Right renal pelvis (tissue), 4 donors: Measurements from ENCODE around the gene FGF22. TPM values are rescaled to one million over a fixed set of nuclear protein-coding genes. Genes with fewer than 3 reads are reported as not detected.
A peak's percentile ranks its signal among the peaks of the same experiment; 100 is the strongest.
"Not testable (repeated sequence)": the region's sequence is repeated elsewhere in the genome, so short reads cannot be mapped to it uniquely, and the experiment has no call there.

Source experiments
- DNase-seq, 4 donors: peaks; one replicate each; pipeline ENCODE4 v3.0.0-alpha.2; 2013; ENCODE audit warnings: low read depth in 4 of 4, low spot score in 3 of 4, missing footprints in 1 of 4
- polyA plus RNA-seq, 4 donors: library from polyadenylated mRNA; unstranded; fragments of 120-200 nt; gene quantifications; one replicate each; pipeline ENCODE4 v1.2.1, GENCODE V29; 2013; ENCODE audit not compliant: insufficient read length in 4 of 4

FGF22 gene
- polyA plus RNA-seq, 4 donors, result 0.23 to 0.73 (median 0.48) TPM

DNA sequence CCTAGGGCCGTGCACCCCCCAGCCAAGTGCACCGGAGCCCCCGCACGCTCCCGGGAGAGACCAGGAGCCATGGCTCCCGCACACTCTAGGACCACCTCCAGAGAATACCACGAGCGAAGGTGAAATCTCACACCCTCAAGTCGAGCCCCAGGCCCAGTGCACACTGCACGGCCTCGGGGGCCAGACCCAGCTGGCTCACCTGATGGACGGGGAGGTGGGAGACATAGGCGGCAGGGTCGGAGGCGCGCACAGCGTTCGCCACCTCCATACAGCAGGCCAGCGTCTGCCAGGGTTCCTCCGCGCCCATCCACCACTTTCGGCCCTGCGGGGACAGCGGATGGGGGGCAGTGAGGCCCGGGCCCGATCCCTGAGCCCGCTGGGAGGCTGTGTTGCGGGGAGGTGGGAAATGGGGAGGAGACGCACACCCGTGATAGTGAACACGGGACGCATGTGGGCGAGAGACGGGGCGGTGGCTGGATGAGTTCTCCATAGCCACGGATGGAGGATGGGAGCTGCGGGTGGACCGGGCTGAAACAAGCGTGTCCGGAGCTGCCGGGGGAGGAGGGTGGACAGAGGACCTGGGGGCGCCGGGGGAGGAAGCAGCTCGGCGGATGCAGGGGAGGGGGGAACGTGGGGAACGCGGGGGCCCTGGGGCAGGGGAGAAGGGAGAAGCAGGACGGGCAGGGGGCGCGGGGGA lies 19.4 kb upstream of the FGF22 start:
- DNase-seq, result no peak

- not testable (repeated sequence) for DNase-seq
Measured at GRCh38 chr19:621191-621590, 18.5 kb upstream of the FGF22 start.

- no peak for DNase-seq
Measured at GRCh38 chr19:621819-622218, 17.9 kb upstream of the FGF22 start.

- no peak for DNase-seq
Measured at GRCh38 chr19:622666-623065, 17.0 kb upstream of the FGF22 start.

GRCh38 chr19:623175-623916 lies 16.3 kb upstream of the FGF22 start:
- no peak for DNase-seq

- no peak for DNase-seq
Measured at GRCh38 chr19:623974-624373, 15.7 kb upstream of the FGF22 start.

DNA sequence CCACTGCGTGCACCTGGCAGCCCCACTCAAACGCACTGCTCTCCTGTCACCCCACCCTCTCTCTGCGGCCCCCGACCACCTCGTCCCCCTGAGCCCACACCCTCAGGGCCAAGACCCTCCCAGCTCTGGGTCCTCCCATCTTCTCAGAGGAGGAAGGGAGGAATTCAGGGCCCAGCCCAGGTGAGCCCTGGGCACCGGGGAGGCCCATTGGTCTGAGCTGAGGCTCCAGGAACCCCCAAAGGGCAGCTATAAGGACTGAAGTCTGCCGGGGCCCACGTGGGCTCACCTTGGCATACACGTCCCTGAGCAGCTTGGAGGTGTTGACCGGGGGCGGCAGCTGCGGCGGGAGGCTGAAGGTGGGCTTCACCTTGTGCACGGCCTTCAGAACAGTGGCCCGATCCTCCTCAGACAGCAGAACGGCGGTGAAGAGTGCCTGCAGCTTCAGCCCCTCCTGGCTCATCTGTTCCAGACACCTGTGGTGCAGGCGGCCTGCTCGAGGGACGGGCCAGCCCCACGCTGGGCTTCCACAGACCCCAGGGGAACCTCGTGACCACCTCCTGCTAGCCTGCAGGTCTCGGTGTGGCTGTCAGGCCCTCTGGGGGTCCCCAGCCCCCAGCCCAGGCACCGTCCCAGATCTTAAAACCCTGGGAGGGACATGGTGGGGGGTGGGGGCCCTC lies 15.1 kb upstream of the FGF22 start:
- DNase-seq, result no peak

GRCh38 chr19:625257-625656 lies 14.4 kb upstream of the FGF22 start:
- no peak for DNase-seq

DNA sequence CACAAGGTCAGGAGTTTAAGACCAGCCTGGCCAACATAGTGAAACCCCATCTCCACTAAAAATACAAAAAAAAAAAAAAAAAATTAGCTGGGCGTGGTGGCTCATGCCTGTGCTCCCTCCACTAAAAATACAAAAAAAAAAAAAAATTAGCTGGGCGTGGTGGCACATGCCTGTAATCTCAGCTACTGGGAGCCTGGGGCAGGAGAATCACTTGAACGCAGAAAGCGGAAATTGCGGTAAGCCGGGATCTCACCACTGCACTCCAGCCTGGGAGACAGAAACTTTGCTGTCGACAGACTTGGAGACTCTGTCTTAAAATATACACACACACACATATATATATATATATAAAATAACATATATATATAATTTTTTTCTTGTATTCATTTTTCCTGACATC lies 13.1 kb upstream of the FGF22 start:
- not testable (repeated sequence) for DNase-seq

- DNase-seq, result no peak
Measured at GRCh38 chr19:628168-628567, 11.5 kb upstream of the FGF22 start.

GRCh38 chr19:629515-629914 lies 10.2 kb upstream of the FGF22 start:
- not testable (repeated sequence) for DNase-seq

- DNase-seq, result no peak
Measured at GRCh38 chr19:629961-630714, 9.5 kb upstream of the FGF22 start.

DNA sequence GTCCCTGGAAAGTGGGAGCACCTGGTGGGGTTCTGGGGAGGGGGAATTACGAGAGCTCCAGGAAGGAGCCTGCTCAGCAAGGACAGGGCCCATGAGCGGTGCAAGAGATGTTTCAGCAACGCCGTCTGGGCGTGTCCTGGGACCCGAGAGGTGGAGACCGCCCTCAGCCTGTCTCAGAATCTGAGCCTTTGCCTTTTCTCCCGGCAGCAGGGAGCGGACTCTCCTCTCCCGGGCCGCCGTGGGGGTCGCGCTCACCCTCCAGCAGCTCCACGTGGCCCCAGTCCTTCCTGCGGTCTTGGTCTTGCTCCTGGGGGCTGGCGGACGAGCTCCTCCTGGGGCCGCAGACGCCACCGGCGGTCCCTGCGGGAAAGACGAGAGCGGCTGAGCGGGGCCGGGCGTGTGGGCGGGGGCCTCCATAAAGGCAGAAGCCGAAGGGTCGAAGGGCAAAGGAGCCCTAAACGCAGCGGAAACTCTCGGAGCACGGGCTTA lies 7.1 kb upstream of the FGF22 start:
- no peak for DNase-seq

- peak; percentile 93 to 97 (median 96) for DNase-seq
Measured at GRCh38 chr19:633068-633785, 6.5 kb upstream of the FGF22 start, which contains the start of gene POLRMT. POLRMT (minus strand) TSS chr19:633537; CDS start chr19:633512, 25 bp downstream.

DNA sequence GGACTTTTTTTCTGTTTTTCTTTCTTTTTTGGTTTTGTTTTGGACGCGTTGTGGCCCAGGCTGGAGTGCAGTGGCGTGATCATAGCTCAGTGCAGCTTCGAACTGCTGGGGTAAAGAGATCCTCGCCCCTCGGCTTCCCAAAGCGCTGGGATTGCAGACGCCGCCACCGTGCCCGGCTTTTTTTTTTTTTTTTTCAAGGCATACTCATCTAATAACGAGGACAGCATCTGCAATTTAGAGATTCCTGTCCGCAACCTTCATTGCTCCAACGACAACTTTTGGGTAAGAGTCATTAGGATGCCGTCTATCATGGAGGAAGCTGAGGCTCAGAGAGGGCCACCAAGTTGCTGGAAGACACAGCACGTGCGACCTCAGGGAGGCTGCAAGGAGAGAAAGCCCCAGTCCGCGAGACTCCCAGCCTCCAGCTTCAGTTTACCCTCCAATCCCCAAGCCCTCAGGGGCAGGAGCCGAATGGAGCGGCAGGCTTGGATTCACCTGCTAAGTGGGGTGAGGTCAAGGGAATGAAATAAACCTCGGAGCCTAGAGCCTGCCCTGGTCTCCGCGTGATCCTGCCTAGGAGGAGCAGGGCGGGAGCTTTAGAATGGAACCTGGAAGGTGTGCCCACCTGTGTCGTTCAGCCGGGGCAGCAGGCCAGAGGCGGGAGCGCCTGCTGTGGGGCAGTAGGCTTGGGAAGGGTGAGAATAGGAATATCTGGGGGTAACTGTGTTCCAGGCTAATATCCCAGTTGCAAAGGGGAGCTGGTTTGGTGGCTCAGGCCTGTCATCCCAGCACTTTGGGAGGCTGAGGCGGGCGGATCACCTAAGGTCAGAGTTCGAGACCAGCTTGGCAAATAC lies 5.7 kb upstream of the FGF22 start:
- no peak for DNase-seq

DNA sequence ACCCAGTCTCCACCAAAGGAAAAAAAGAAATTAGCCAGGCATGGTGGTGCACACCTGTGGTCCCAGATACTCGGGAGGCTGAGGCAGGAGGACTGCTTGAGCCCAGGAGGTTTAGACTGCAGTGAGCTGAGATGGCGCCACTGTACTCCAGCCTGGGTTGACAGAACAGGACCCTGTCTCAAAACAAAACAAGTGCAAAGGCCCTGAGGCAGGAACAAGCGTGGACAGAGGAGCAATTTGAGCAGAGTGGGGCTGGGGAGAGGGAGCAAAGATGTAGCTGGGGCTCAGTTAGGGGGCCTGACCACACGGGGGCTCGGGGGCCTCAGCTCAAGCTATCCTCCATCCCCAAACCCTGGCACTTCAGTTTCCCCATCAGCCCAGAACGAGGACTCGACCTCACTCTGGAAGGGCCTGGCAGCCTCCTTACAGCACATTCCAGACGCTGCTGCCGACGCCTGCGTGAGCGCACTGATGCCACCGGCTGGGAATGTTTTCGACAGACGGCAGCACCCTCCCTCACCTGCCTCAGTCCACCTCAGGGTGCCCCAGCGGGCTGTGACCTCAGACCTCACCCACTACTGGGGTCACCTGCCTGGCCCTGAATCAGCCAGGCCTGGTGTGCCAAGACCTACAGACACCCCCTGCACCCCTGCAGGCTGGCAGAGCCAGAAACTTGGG lies 4.6 kb upstream of the FGF22 start:
- no peak for DNase-seq

DNA sequence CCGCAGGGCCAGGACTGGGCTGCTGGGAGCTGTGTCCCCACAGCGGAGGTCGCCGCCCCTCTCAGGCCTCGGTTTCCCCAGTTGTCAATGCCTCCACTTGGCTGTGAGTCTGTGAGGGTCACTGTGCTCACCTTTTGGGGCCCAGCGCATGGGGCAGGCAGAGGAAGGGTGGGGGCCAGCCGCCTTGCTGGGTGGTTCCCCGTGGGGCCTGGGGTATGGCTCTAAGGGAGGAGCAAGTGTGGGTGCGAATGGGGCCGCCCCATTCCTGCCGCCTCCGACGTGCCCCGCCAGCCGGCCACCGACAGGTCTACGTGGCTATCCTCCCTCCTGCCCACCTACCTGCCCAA lies 800 bp upstream of the FGF22 start:
- no peak for DNase-seq

- DNase-seq, result no peak
Measured at GRCh38 chr19:640161-640558, 481 bp downstream of the FGF22 start.
